Fibroblast of lung (primary cell): ENCODE data around the gene STX1B. TPM values are rescaled to one million over a fixed set of nuclear protein-coding genes. Genes with fewer than 3 reads are reported as not detected.

Source experiments
- DNase-seq, 2 donors: peaks; one replicate each; pipeline versions ENCODE4 v3.0.0 to v3.0.0-alpha.2; 2010; ENCODE audit warnings: low read depth in 2 of 2
- H2AFZ ChIP-seq: 2 replicates; pipeline ENCODE4 v1.5.1; 2012; ENCODE audit warnings: low read length, control low read depth, inconsistent platforms
- H3K27ac ChIP-seq: 2 replicates; pipeline ENCODE4 v1.5.1; 2011; ENCODE audit warnings: low read length, control low read depth; ENCODE audit not compliant: insufficient read depth
- H3K27me3 ChIP-seq: 2 replicates; pipeline ENCODE4 v1.5.1; 2011; ENCODE audit warnings: mild to moderate bottlenecking, low read length; ENCODE audit not compliant: control insufficient read depth, insufficient read depth
- H3K36me3 ChIP-seq: 2 replicates; pipeline ENCODE4 v1.5.1; 2011; ENCODE audit warnings: low read length; ENCODE audit not compliant: control insufficient read depth, insufficient read depth
- H3K4me1 ChIP-seq: 2 replicates; pipeline ENCODE4 v1.5.1; 2011; ENCODE audit warnings: low read length; ENCODE audit not compliant: control insufficient read depth, insufficient read depth; ENCODE audit errors: extremely low read depth
- H3K4me2 ChIP-seq: 2 replicates; pipeline ENCODE4 v1.5.1; 2011; ENCODE audit warnings: low read length, control low read depth; ENCODE audit not compliant: insufficient read depth; ENCODE audit errors: extremely low read depth
- H3K4me3 ChIP-seq, 4 experiments: fragments of 200-600 bp in 1 of 4; sonication (generic) in 1 of 4; replicated peaks in 1 of 4; 2 replicates each; pipeline ENCODE4 v1.5.1; 2011 to 2016; ENCODE audit warnings: low read length in 4 of 4, low read depth in 3 of 4, mild to moderate bottlenecking in 3 of 4, control low read depth in 2 of 4, inconsistent platforms in 1 of 4, mixed read lengths in 1 of 4; ENCODE audit not compliant: insufficient read depth in 1 of 4; ENCODE audit errors: control extremely low read depth in 1 of 4
- H3K79me2 ChIP-seq: 2 replicates; pipeline ENCODE4 v1.5.1; 2012; ENCODE audit warnings: mild to moderate bottlenecking, low read length, inconsistent platforms; ENCODE audit not compliant: control insufficient read depth, insufficient read depth
- H3K9ac ChIP-seq: 2 replicates; pipeline ENCODE4 v1.5.1; 2011; ENCODE audit warnings: mild to moderate bottlenecking, low read length, control low read depth; ENCODE audit not compliant: insufficient read depth
- H3K9me3 ChIP-seq: 2 replicates; pipeline ENCODE4 v1.5.1; 2012; ENCODE audit warnings: low read depth, low read length; ENCODE audit not compliant: control insufficient read depth, insufficient read depth
- H4K20me1 ChIP-seq: 2 replicates; pipeline ENCODE4 v1.5.1; 2011; ENCODE audit warnings: low read length; ENCODE audit not compliant: control insufficient read depth, insufficient read depth; ENCODE audit errors: extremely low read depth
- EZH2 ChIP-seq: IDR thresholded peaks from 2 replicates; pipeline ENCODE4 v1.5.1; 2012; ENCODE audit warnings: low read length, control low read depth, mild to moderate bottlenecking; ENCODE audit errors: missing control alignments
- polyA plus RNA-seq, 2 donors: library from polyadenylated mRNA; depleted of rRNA in 1 of 2; stranded (reverse) in 1 of 2; unstranded in 1 of 2; fragments of >200 nt; gene quantifications; 2 replicates each; pipeline ENCODE4 v1.2.1, GENCODE V29; 2011 to 2012; ENCODE audit warnings: missing spikeins in 1 of 2
- total RNA-seq: library from RNA; depleted of rRNA; stranded (reverse); fragments of >200 nt; gene quantifications from 2 replicates; pipeline ENCODE4 v1.2.1, GENCODE V29; 2014
- TF ChIP-seq, protein P1 (sequence below), 2 donors: IDR thresholded peaks in 1 of 2; conservative IDR thresholded peaks in 1 of 2; 1 replicate in 1 of 2; 2 replicates in 1 of 2; pipeline ENCODE4 v1.5.1; 2011 to 2012; ENCODE audit warnings: low read length in 2 of 2, control low read depth in 1 of 2, inconsistent platforms in 1 of 2, low read depth in 1 of 2, mild to moderate bottlenecking in 1 of 2

Gene STX1B
- total and polyA plus RNA-seq, 2 donors (not counting 1 experiment from before 2014, with no cell fraction given): 1.3 to 2.1 TPM

GRCh38 chr16:30953111-30953510 is 57.3 kb downstream of the STX1B start:
- H3K27ac ChIP-seq: no peak overlapping the region
- H3K36me3 ChIP-seq: peaks cover 7% of the 10 kb centered on the region
- peaks cover 8% of the 10 kb centered on the region for H3K79me2 ChIP-seq
- H3K9ac ChIP-seq: peak overlapping the region; percentile 12
- no peaks in the 10 kb centered on the region for H3K27me3 ChIP-seq
- DNase-seq: no peak
- peaks cover 21% of the 10 kb centered on the region for H3K4me1 ChIP-seq
- no peak overlapping the region for H3K4me3 ChIP-seq
- no peak overlapping the region for H3K4me2 ChIP-seq
- no peaks in the 10 kb centered on the region for H3K9me3 ChIP-seq
- H4K20me1 ChIP-seq: no peaks in the 10 kb centered on the region
- no peak overlapping the region for H2AFZ ChIP-seq
- TF ChIP-seq, protein P1, sequence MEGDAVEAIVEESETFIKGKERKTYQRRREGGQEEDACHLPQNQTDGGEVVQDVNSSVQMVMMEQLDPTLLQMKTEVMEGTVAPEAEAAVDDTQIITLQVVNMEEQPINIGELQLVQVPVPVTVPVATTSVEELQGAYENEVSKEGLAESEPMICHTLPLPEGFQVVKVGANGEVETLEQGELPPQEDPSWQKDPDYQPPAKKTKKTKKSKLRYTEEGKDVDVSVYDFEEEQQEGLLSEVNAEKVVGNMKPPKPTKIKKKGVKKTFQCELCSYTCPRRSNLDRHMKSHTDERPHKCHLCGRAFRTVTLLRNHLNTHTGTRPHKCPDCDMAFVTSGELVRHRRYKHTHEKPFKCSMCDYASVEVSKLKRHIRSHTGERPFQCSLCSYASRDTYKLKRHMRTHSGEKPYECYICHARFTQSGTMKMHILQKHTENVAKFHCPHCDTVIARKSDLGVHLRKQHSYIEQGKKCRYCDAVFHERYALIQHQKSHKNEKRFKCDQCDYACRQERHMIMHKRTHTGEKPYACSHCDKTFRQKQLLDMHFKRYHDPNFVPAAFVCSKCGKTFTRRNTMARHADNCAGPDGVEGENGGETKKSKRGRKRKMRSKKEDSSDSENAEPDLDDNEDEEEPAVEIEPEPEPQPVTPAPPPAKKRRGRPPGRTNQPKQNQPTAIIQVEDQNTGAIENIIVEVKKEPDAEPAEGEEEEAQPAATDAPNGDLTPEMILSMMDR (conservative IDR thresholded peaks at IDR 0.05 in 1 of 2, IDR thresholded peaks at IDR 0.05 in 1 of 2; ENCODE audit: low read depth in 1 of 2, low read length in 2 of 2): no peak
- TF ChIP-seq EZH2: no peak

DNA sequence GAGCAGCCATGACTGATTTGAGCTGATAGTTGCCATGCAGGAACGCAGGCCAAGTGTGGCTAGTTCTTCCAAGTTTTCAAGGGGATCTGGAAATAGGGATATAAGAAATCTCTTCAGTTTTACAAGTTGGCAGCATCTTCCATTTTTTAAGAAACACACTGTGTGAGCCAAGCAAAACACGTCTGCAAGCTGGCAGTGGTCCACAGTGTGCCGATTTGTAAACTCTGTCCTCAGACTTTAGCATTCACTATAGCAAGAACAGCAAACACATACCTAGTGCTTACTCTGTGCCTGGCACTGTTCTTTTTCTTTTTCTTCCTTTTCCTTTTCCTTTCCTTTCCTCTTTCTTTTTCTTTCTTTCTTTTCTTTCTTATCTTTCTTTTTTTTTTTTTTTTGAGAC is 58.7 kb downstream of the STX1B start:
- TF ChIP-seq EZH2: no peak
- TF ChIP-seq, protein P1 (conservative IDR thresholded peaks at IDR 0.05 in 1 of 2, IDR thresholded peaks at IDR 0.05 in 1 of 2; ENCODE audit: low read depth in 1 of 2, low read length in 2 of 2): no peak
- Histone ChIP-seq H3K79me2 (peaks cover 8% of the 10 kb centered on the region), H3K9ac (no peak overlapping the region), H3K36me3 (peaks cover 11% of the 10 kb centered on the region), H3K9me3 (no peaks in the 10 kb centered on the region), H3K27me3 (no peaks in the 10 kb centered on the region), H3K4me1 (peaks cover 24% of the 10 kb centered on the region), H3K27ac (no peak overlapping the region), H3K4me3 (no peak overlapping the region), H2AFZ (no peak overlapping the region), H3K4me2 (no peak overlapping the region), H4K20me1 (no peaks in the 10 kb centered on the region)
- DNase-seq: peak; percentile 56 to 91

DNA sequence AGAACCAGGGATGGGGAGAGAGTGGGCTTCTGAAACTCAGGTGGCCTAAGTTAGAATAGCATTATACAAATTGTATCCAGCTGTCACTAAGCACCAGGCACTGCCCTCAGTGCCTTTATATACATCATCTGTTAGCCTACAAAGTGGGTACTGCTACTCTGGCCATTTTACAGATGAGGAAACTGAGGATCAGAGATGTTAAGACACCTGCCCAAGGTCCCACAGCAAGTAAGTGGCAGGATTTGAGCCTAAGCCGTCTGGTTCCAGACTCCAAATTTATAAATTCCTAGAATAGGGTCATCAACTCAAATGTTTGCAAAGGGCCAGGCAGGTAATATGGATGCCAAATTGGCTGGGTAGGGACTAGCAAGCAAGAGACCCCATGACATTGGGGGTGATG is 59.2 kb downstream of the STX1B start:
- H3K27me3 ChIP-seq: no peaks in the 10 kb centered on the region
- H3K36me3 ChIP-seq: peaks cover 12% of the 10 kb centered on the region

More for the DNA sequence above, 59.2 kb downstream of the STX1B start:
- no peak for DNase-seq
- Histone ChIP-seq H3K9me3 (no peaks in the 10 kb centered on the region), H3K27ac (no peak overlapping the region), H3K4me3 (no peak overlapping the region), H4K20me1 (no peaks in the 10 kb centered on the region), H3K79me2 (peaks cover 8% of the 10 kb centered on the region), H3K4me1 (peaks cover 24% of the 10 kb centered on the region), H3K9ac (no peak overlapping the region), H3K4me2 (peak overlapping the region; percentile 25), H2AFZ (no peak overlapping the region)
- TF ChIP-seq, protein P1 (conservative IDR thresholded peaks at IDR 0.05 in 1 of 2, IDR thresholded peaks at IDR 0.05 in 1 of 2; ENCODE audit: low read depth in 1 of 2, low read length in 2 of 2): no peak
- TF ChIP-seq EZH2: no peak
